Colonic mucosa (tissue), 4 donors: ENCODE measurements around the gene PRKCE. TPM values are rescaled to one million over a fixed set of nuclear protein-coding genes. Genes with fewer than 3 reads are reported as not detected.

Experiments
- DNase-seq: peaks from one replicate; pipeline ENCODE4 v3.0.0-alpha.2; 2020
- H3K27ac ChIP-seq: fragments of 200-600 bp; one replicate; pipeline ENCODE4 v1.8.0; 2021
- H3K27me3 ChIP-seq: fragments of 200-600 bp; one replicate; pipeline ENCODE4 v1.8.0; 2021
- H3K36me3 ChIP-seq: fragments of 200-600 bp; one replicate; pipeline ENCODE4 v1.8.0; 2021
- H3K4me1 ChIP-seq: fragments of 200-600 bp; one replicate; pipeline ENCODE4 v1.8.0; 2021; ENCODE audit warnings: mild to moderate bottlenecking
- H3K4me3 ChIP-seq: fragments of 200-600 bp; one replicate; pipeline ENCODE4 v1.8.0; 2021
- H3K9ac ChIP-seq, 2 donors: one replicate each; pipeline ENCODE4 v1.7.0; 2013; ENCODE audit warnings: control low read depth in 2 of 2, low read depth in 2 of 2, low read length in 2 of 2
- H3K9me3 ChIP-seq: fragments of 200-600 bp; one replicate; pipeline ENCODE4 v1.8.0; 2021
- CTCF ChIP-seq: fragments of 200-600 bp; IDR thresholded peaks from one replicate; pipeline ENCODE4 v1.8.0; 2022; ENCODE audit warnings: antibody characterized with exemption, mild to moderate bottlenecking
- intact Hi-C: fragments of 100-400 bp; cut with DNase I; formaldehyde crosslinking; loops from one replicate; pipeline ENCODE4 v1.14.1; 2022
- total RNA-seq, 2 donors: library from RNA; stranded (reverse); fragmentation: NEBNext Ultra II Directional in 1 of 2; extraction: Animal tissue kit (Norgen Biotek cat#: 25700) in 1 of 2; gene quantifications; one replicate each; pipeline ENCODE4 v1.2.1, GENCODE V29; 2021
- donor health status: healthy.
- donor health status: DM: no; HTN: no; CAD: no.
- donor health status: DM: no; HTN: no; CAD: no.

Gene PRKCE
- total RNA-seq, 2 donors from 2014 or later: 17.5 to 25.8 TPM

GRCh38 chr2:46161911-46162310 lies 510.4 kb downstream of the PRKCE start:
- intact Hi-C loops: no loop called here
- no peak for TF ChIP-seq CTCF
- no peak overlapping the region for H3K9ac ChIP-seq
- no peak overlapping the region for H3K27ac ChIP-seq
- no peaks in the 10 kb centered on the region for H3K9me3 ChIP-seq
- no peak for DNase-seq
- H3K4me3 ChIP-seq: no peak overlapping the region
- no peaks in the 10 kb centered on the region for H3K36me3 ChIP-seq
- H3K27me3 ChIP-seq: no peaks in the 10 kb centered on the region
- no peaks in the 10 kb centered on the region for H3K4me1 ChIP-seq

DNA sequence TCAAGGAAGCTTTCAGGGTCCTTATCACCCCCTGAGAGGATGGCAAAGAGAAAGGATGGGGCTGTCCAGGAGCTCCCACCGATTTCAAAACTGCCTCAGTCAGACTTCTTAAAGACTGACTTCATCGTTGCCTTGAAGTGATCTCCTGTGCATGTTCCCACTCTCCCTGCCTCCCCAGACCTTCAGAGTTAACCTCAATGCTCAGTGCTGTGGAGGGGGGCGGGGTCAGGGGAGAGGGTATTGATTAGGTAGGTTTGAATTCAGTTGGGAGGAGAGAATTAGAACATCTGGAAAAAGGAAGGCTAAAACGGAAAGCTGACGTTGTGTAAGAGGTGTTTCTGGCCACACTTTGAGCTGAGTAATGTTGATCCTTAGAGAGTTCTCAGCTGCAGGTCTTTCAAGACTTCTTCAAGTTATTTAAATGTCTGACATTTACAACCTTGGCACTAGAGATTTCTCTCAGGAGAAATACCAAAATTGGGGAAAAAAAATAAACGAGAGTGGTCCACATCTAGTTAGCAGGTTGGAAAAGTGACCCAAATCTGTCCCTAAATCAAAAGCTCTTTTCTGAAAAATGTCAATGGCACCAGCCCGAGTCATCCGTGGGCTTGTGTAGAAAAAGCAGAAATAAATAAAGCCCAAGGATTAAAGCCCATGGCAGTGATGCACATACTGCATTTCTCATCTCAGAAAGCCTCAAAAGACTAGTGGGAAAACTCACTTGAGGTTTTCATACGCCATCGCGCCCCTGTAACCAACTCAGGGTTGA lies 511.0 kb downstream of the PRKCE start:
- H3K9ac ChIP-seq: no peak overlapping the region
- H3K4me1 ChIP-seq: no peaks in the 10 kb centered on the region
- no peak overlapping the region for H3K27ac ChIP-seq
- DNase-seq: no peak
- H3K4me3 ChIP-seq: no peak overlapping the region
- no peak for TF ChIP-seq CTCF
- H3K9me3 ChIP-seq: no peaks in the 10 kb centered on the region
- intact Hi-C loops: no loop called here
- no peaks in the 10 kb centered on the region for H3K36me3 ChIP-seq
- no peaks in the 10 kb centered on the region for H3K27me3 ChIP-seq

DNA sequence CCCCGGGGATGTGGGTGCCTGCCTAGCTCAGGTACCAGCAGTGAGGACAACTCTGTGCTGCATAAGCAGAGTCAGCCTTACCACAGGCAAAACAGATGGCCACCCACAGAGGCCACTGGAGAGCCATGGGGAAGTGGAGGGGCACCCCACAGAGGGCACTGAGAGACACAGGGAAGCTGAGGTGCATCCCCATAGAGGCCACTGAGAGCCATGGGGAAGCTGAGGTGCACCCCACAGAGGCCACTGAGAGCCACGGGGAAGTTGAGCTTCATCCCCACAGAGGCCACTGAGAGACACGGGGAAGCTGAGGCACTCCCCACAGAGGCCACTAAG lies 511.6 kb downstream of the PRKCE start:
- no peaks in the 10 kb centered on the region for H3K9me3 ChIP-seq
- no peak overlapping the region for H3K27ac ChIP-seq
- H3K9ac ChIP-seq: no peak overlapping the region
- DNase-seq: no peak
- H3K4me1 ChIP-seq: no peaks in the 10 kb centered on the region
- no peaks in the 10 kb centered on the region for H3K27me3 ChIP-seq
- H3K4me3 ChIP-seq: no peak overlapping the region
- intact Hi-C loops: no loop called here
- TF ChIP-seq CTCF: no peak
- H3K36me3 ChIP-seq: no peaks in the 10 kb centered on the region

GRCh38 chr2:46163804-46164528 lies 512.5 kb downstream of the PRKCE start:
- TF ChIP-seq CTCF: no peak
- intact Hi-C loops: no loop called here
- Histone ChIP-seq H3K4me1 (no peaks in the 10 kb centered on the region), H3K27ac (peak overlapping the region; percentile 1), H3K27me3 (no peaks in the 10 kb centered on the region), H3K9ac (peak overlapping the region in 1 of 2 donors; percentile 17), H3K9me3 (no peaks in the 10 kb centered on the region), H3K36me3 (no peaks in the 10 kb centered on the region), H3K4me3 (no peak overlapping the region)
- DNase-seq: peak; percentile 54

- H3K4me3 ChIP-seq: no peak overlapping the region
- no peak overlapping the region for H3K9ac ChIP-seq
- no peaks in the 10 kb centered on the region for H3K4me1 ChIP-seq
- intact Hi-C loops: no loop called here
- no peaks in the 10 kb centered on the region for H3K9me3 ChIP-seq
- peak overlapping the region; percentile 1 for H3K27ac ChIP-seq
- TF ChIP-seq CTCF: no peak
- H3K27me3 ChIP-seq: no peaks in the 10 kb centered on the region
- no peaks in the 10 kb centered on the region for H3K36me3 ChIP-seq
- peak; percentile 72 for DNase-seq
These were observed 513.2 kb downstream of the PRKCE start for GRCh38 chr2:46164529-46165301.
